MM.1S (cell line): ENCODE measurements around the gene STX4.

Experiments
- CTCF ChIP-seq: fragments of 300-600 bp; sonication (generic); IDR thresholded peaks from 2 replicates; pipeline ENCODE4 v1.5.1; 2016; ENCODE audit warnings: antibody characterized with exemption, low read length, mixed read lengths
- EZH2phosphoT487 ChIP-seq: fragments of 300-600 bp; sonication (generic); IDR thresholded peaks from 2 replicates; pipeline ENCODE4 v1.6.1; 2018; ENCODE audit warnings: antibody characterized with exemption, low read length

DNA sequence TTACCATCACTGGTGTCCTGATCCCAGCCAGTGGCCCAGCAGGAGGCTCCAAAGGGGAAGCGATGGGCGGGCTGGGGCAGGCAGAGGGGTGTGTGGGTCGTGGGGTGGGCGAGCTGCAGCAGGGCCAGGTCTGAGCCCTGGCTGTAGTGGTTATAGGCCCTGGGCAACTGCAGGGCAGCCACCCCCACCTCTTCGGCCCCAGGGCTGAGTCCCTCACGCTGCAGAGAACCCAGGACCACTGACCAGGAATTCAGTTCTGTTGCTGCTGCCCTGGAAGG lies 53.2 kb downstream of the STX4 start:
- TF ChIP-seq CTCF (no peak), EZH2phosphoT487 (no peak)
